Activated CD8-positive, alpha-beta T cell treated with anti-CD3 and anti-CD28 coated beads for 36 hours (primary cell): ENCODE measurements around the gene TCF23. TPM values are rescaled to one million over a fixed set of nuclear protein-coding genes. Genes with fewer than 3 reads are reported as not detected.

ENCODE experiments used
- ATAC-seq: fragments of 200-7000 bp; cut with Tn5 transposase; one replicate; pipeline ENCODE4 v1.10.0; 2021; ENCODE audit warnings: mild to moderate bottlenecking, moderate library complexity
- CTCF ChIA-PET: fragments of 350-600 bp; sonication (Branson Sonifier 250); formaldehyde crosslinking; loops from one replicate; lab custom pipeline; 2021; ENCODE audit warnings: antibody characterized with exemption; lab: Charles Lee
- POLR2A ChIA-PET: fragments of 350-600 bp; sonication (Branson Sonifier 250); formaldehyde crosslinking; loops from one replicate; lab custom pipeline; 2021; ENCODE audit warnings: antibody characterized with exemption; lab: Charles Lee
- DNase-seq: peaks from one replicate; pipeline ENCODE4 v3.0.0-alpha.2; 2020
- H3K27ac Mint-ChIP-seq: one replicate; pipeline ENCODE4 v1.8.0; 2021; ENCODE audit warnings: mild to moderate bottlenecking, mixed read lengths
- H3K27me3 Mint-ChIP-seq: one replicate; pipeline ENCODE4 v1.8.0; 2021; ENCODE audit warnings: mixed read lengths
- H3K36me3 Mint-ChIP-seq: one replicate; pipeline ENCODE4 v1.8.0; 2021; ENCODE audit warnings: low read depth, mixed read lengths
- H3K4me1 Mint-ChIP-seq: one replicate; pipeline ENCODE4 v1.8.0; 2021; ENCODE audit warnings: low read depth, mixed read lengths
- H3K4me3 Mint-ChIP-seq: one replicate; pipeline ENCODE4 v1.8.0; 2021; ENCODE audit warnings: mild to moderate bottlenecking, moderate library complexity, mixed read lengths
- H3K9me3 Mint-ChIP-seq: one replicate; pipeline ENCODE4 v1.8.0; 2021; ENCODE audit warnings: mixed read lengths
- CTCF ChIP-seq: fragments of 200-600 bp; IDR thresholded peaks from one replicate; pipeline ENCODE4 v1.8.0; 2022; ENCODE audit warnings: antibody characterized with exemption, mild to moderate bottlenecking
- intact Hi-C: fragments of 100-400 bp; cut with micrococcal nuclease; formaldehyde crosslinking; loops from one replicate; pipeline ENCODE4 v1.10.0; 2022
- total RNA-seq, 2 experiments: library from RNA; stranded (reverse); gene quantifications; one replicate each; pipeline ENCODE4 v1.2.3, GENCODE V29; 2021

The TCF23 gene
- total RNA-seq, 2 experiments from 2014 or later: not detected

GRCh38 chr2:27136751-27137150 is 12.1 kb upstream of the TCF23 start:
- Mint-ChIP-seq H3K9me3 (no peaks in the 10 kb centered on the region), H3K27ac (no peak overlapping the region), H3K27me3 (no peaks in the 10 kb centered on the region), H3K4me3 (no peak overlapping the region), H3K4me1 (peaks cover 16% of the 10 kb centered on the region), H3K36me3 (peaks cover 21% of the 10 kb centered on the region)
- DNase-seq (no peak), ATAC-seq (no peak)
- TF ChIP-seq CTCF: no peak
- POLR2A ChIA-PET: no interaction called here
- CTCF ChIA-PET: no interaction called here
- intact Hi-C loops: no loop called here

GRCh38 chr2:27137322-27137935 is 11.4 kb upstream of the TCF23 start:
- intact Hi-C loops: no loop called here
- ChIA-PET CTCF (no interaction called here), POLR2A (no interaction called here)
- no peak for ATAC-seq
- no peaks in the 10 kb centered on the region for H3K27me3 Mint-ChIP-seq
- DNase-seq: no peak
- peaks cover 16% of the 10 kb centered on the region for H3K36me3 Mint-ChIP-seq
- no peak overlapping the region for H3K27ac Mint-ChIP-seq
- TF ChIP-seq CTCF: no peak
- H3K9me3 Mint-ChIP-seq: no peaks in the 10 kb centered on the region
- H3K4me3 Mint-ChIP-seq: no peak overlapping the region
- H3K4me1 Mint-ChIP-seq: peaks cover 15% of the 10 kb centered on the region

DNA sequence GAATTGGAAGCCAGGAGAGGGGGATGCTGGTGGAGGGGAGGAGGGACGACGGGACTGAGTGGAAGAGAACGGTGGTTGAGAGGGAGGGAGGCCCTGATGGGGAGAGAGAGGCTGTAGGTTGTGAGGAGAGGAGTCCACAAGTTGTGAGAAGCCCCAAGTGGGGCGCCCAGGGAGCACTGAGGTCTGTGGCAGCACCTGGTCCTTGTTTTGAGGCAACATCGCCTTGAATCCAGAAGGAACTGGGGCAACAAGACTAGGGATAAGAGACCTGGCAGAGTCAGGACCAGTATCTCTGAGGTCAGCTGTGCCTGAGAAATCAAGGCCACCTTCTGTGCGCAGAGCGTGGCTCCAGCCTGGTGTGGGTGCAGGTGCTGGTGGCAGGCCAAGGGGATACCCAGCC is 10.7 kb upstream of the TCF23 start:
- Mint-ChIP-seq H3K27me3 (peaks cover 6% of the 10 kb centered on the region), H3K36me3 (peaks cover 10% of the 10 kb centered on the region), H3K9me3 (peaks cover under 1% of the 10 kb centered on the region), H3K27ac (no peak overlapping the region), H3K4me3 (no peak overlapping the region), H3K4me1 (peaks cover 8% of the 10 kb centered on the region)
- intact Hi-C loops: no loop called here
- no peak for TF ChIP-seq CTCF
- DNase-seq (no peak), ATAC-seq (no peak)
- ChIA-PET POLR2A (interaction anchor here (0.9 kb wide), 1 partner anchor 15 kb away, joined by 3 read pairs; the partner anchor contains the start of gene ABHD1), CTCF (no interaction called here)

GRCh38 chr2:27139310-27139709 is 9.5 kb upstream of the TCF23 start, which contains the start of gene PRR30:
Gene PRR30 (minus strand): TSS chr2:27139410. CDS start chr2:27138329, 1,081 bp downstream.
- Mint-ChIP-seq H3K27ac (no peak within 1 kb of the TSS), H3K9me3 (peaks cover 5% of the 10 kb centered on the region), H3K36me3 (no peaks in the 10 kb centered on the region), H3K27me3 (peaks cover 7% of the 10 kb centered on the region), H3K4me1 (peaks cover 3% of the 10 kb centered on the region), H3K4me3 (no peak within 1 kb of the TSS)
- DNase-seq (no peak), ATAC-seq (no peak)
- no peak for TF ChIP-seq CTCF
- ChIA-PET CTCF (no interaction called here), POLR2A (no interaction called here)
- intact Hi-C loops: no loop called here

GRCh38 chr2:27143285-27143684 is 5.5 kb upstream of the TCF23 start:
- ChIA-PET POLR2A (interaction anchor here (0.5 to 0.8 kb wide), 2 partner anchors 25 to 434 kb away, joined by 3 read pairs; partner anchors contain the start of gene CGREF1), CTCF (no interaction called here)
- intact Hi-C loops: no loop called here
- TF ChIP-seq CTCF: no peak
- no peak for DNase-seq
- no peak for ATAC-seq
- Mint-ChIP-seq H3K36me3 (no peaks in the 10 kb centered on the region), H3K27ac (no peak overlapping the region), H3K27me3 (peaks cover 7% of the 10 kb centered on the region), H3K4me3 (no peak overlapping the region), H3K9me3 (peaks cover 5% of the 10 kb centered on the region), H3K4me1 (no peaks in the 10 kb centered on the region)
